HG03045 (cell line): Measurements from ENCODE around the gene GATB.
"Not testable (repeated sequence)": the region's sequence is repeated elsewhere in the genome, so short reads cannot be mapped to it uniquely, and the experiment has no call there.

ENCODE experiments used
- ATAC-seq: cut with Tn5 transposase; IDR thresholded peaks from one replicate; pipeline ENCODE4 v1.9.1; 2021; ENCODE audit warnings: mild to moderate bottlenecking, moderate library complexity; ENCODE audit not compliant: unreplicated experiment

The GATB gene

GRCh38 chr4:151785484-151786157 lies 24.8 kb upstream of the GATB start:
- ATAC-seq = no peak

GRCh38 chr4:151784706-151785105 lies 23.9 kb upstream of the GATB start:
- ATAC-seq = no peak

- no peak for ATAC-seq
These were observed 23.1 kb upstream of the GATB start for GRCh38 chr4:151783867-151784266.

GRCh38 chr4:151782296-151782695 lies 21.5 kb upstream of the GATB start:
- no peak for ATAC-seq

GRCh38 chr4:151781026-151781425 lies 20.2 kb upstream of the GATB start:
- no peak for ATAC-seq

GRCh38 chr4:151777471-151777870 lies 16.7 kb upstream of the GATB start:
- ATAC-seq = no peak

GRCh38 chr4:151774324-151774723 lies 13.5 kb upstream of the GATB start:
- ATAC-seq = no peak

- no peak for ATAC-seq
These were observed 11.5 kb upstream of the GATB start for GRCh38 chr4:151772274-151772673.

GRCh38 chr4:151771664-151772063 lies 10.9 kb upstream of the GATB start:
- no peak for ATAC-seq

- no peak for ATAC-seq
These were observed 9.3 kb upstream of the GATB start for GRCh38 chr4:151770154-151770553.

- no peak for ATAC-seq
These were observed 8.0 kb upstream of the GATB start for GRCh38 chr4:151768835-151769234.

- no peak for ATAC-seq
These were observed 5.9 kb upstream of the GATB start for GRCh38 chr4:151766691-151767090.

- ATAC-seq = no peak
These were observed 805 bp downstream of the GATB start for GRCh38 chr4:151760002-151760401.

GRCh38 chr4:151753056-151753455 lies 7.8 kb downstream of the GATB start:
- no peak for ATAC-seq

- ATAC-seq = no peak
These were observed 10.7 kb downstream of the GATB start for GRCh38 chr4:151750156-151750555.

- ATAC-seq = no peak
These were observed 15.2 kb downstream of the GATB start for GRCh38 chr4:151745481-151746231.

- no peak for ATAC-seq
These were observed 16.2 kb downstream of the GATB start for GRCh38 chr4:151744614-151745013.

- no peak for ATAC-seq
These were observed 16.9 kb downstream of the GATB start for GRCh38 chr4:151743894-151744293.

GRCh38 chr4:151743128-151743854 lies 17.5 kb downstream of the GATB start:
- ATAC-seq = no peak

- ATAC-seq = no peak
These were observed 21.9 kb downstream of the GATB start for GRCh38 chr4:151738720-151739517.

- ATAC-seq = not testable (repeated sequence)
These were observed 24.0 kb downstream of the GATB start for GRCh38 chr4:151736852-151737251.
